Uterus (tissue), 4 donors: ENCODE data around the gene UBE2E1. TPM values are rescaled to one million over a fixed set of nuclear protein-coding genes. Genes with fewer than 3 reads are reported as not detected.

Experiments used
- DNase-seq, 2 donors: peaks; one replicate each; pipeline ENCODE4 v3.0.0-alpha.2; 2019 to 2020
- H3K27ac ChIP-seq, 2 donors: fragments of 200-600 bp; sonication (generic); 1 replicate in 1 of 2; 2 replicates in 1 of 2; pipeline ENCODE4 v1.5.1; 2016 to 2018
- H3K27me3 ChIP-seq, 2 donors: fragments of 200-600 bp; sonication (generic); one replicate each; pipeline ENCODE4 v1.5.1; 2018 to 2019; ENCODE audit warnings: control low read depth in 1 of 2
- H3K36me3 ChIP-seq, 2 donors: fragments of 200-600 bp; sonication (generic); one replicate each; pipeline ENCODE4 v1.5.1; 2019; ENCODE audit warnings: control low read depth in 1 of 2
- H3K4me1 ChIP-seq, 2 donors: fragments of 200-600 bp; sonication (generic); one replicate each; pipeline ENCODE4 v1.5.1; 2018 to 2019; ENCODE audit warnings: control low read depth in 1 of 2
- H3K4me3 ChIP-seq, 2 donors: fragments of 200-600 bp; sonication (generic); 1 replicate in 1 of 2; 2 replicates in 1 of 2; pipeline ENCODE4 v1.5.1; 2018 to 2019; ENCODE audit warnings: mild to moderate bottlenecking in 1 of 2
- H3K9me3 ChIP-seq, 2 donors: fragments of 200-600 bp; sonication (generic); one replicate each; pipeline ENCODE4 v1.5.1; 2019; ENCODE audit warnings: control low read depth in 1 of 2
- POLR2A ChIP-seq, 2 donors: fragments of 450-650 bp; IDR thresholded peaks; one replicate each; pipeline ENCODE4 v1.6.1; 2016; ENCODE audit warnings: antibody characterized with exemption in 2 of 2, mild to moderate bottlenecking in 1 of 2, moderate library complexity in 1 of 2
- intact Hi-C: fragments of 100-400 bp; cut with DNase I; formaldehyde crosslinking; loops from one replicate; pipeline ENCODE4 v1.15.1; 2023; ENCODE audit warnings: low total_unique reads
- total RNA-seq, 4 donors: library from RNA; depleted of rRNA in 3 of 4; stranded (reverse); fragments of >200 nt in 3 of 4; gene quantifications; one replicate each; pipeline versions ENCODE4 v1.1.0 to v1.2.4, GENCODE V29; 2014 to 2023
- TF ChIP-seq, protein P1 (sequence below), 4 experiments: fragments of 200-600 bp in 2 of 4; fragments of 450-650 bp in 2 of 4; sonication (generic) in 2 of 4; IDR thresholded peaks; one replicate each; pipeline ENCODE4 v1.5.1; 2016 to 2019; ENCODE audit warnings: antibody characterized with exemption in 4 of 4, mild to moderate bottlenecking in 2 of 4, moderate library complexity in 1 of 4
- donor health status: DM: yes; HTN: yes; CAD: no.

The UBE2E1 gene
- total RNA-seq, 4 donors from 2014 or later, result 67.9 to 158 (median 95.7) TPM

DNA sequence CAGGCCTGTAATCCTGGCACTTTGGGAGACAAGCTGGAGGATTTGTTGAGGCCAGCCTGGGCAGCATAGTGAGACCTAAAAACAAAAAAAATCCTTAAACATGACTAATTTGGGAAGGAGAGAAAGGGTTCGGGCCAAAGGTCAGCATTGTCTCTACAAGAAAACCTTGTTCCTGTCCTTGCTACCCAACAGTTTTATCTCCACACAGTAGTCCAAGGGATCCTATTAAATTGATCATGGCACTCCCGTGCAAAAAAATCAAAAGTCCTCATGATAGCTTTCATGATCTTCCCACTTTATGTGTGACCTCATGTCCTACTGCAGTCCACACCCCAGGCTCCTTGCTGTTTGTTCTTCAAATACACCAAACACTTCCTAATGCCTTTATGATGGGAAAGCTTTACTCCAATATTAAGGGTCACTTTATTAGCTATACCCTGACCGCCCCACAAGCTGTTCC lies 115.3 kb downstream of the UBE2E1 start:
- DNase-seq, result no peak
- Histone ChIP-seq H3K4me1 (peaks cover 0 to 4% of the 10 kb centered on the region in 2 donors), H3K9me3 (no peaks in the 10 kb centered on the region), H3K4me3 (no peak overlapping the region), H3K27me3 (no peaks in the 10 kb centered on the region), H3K27ac (no peak overlapping the region), H3K36me3 (no peaks in the 10 kb centered on the region)
- intact Hi-C loops, result no loop called here
- TF ChIP-seq, protein P1, sequence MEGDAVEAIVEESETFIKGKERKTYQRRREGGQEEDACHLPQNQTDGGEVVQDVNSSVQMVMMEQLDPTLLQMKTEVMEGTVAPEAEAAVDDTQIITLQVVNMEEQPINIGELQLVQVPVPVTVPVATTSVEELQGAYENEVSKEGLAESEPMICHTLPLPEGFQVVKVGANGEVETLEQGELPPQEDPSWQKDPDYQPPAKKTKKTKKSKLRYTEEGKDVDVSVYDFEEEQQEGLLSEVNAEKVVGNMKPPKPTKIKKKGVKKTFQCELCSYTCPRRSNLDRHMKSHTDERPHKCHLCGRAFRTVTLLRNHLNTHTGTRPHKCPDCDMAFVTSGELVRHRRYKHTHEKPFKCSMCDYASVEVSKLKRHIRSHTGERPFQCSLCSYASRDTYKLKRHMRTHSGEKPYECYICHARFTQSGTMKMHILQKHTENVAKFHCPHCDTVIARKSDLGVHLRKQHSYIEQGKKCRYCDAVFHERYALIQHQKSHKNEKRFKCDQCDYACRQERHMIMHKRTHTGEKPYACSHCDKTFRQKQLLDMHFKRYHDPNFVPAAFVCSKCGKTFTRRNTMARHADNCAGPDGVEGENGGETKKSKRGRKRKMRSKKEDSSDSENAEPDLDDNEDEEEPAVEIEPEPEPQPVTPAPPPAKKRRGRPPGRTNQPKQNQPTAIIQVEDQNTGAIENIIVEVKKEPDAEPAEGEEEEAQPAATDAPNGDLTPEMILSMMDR (IDR thresholded peaks at IDR 0.05), result no peak
- no peak for TF ChIP-seq POLR2A (IDR thresholded peaks at IDR 0.05)

DNA sequence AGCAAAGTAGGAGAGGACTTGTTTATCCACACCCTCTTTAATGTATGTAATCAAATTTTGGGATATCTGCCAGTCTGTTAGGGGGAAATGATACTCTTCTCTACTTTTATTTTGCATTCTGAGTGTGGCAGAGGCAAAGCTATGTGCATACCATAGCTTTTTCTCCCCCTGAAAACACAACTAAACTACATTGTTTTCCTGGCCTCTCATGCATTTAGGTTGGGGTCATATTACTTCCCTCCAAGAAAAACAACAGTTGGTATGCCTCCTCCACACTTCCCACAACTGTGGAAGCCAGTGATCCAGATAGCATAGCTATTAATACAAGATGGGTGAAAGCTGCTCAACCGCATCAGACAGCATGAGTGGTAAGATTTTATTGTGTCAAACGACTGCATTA lies 118.0 kb downstream of the UBE2E1 start:
- peaks cover 0 to under 1% of the 10 kb centered on the region in 2 donors for H3K4me1 ChIP-seq
- intact Hi-C loops, result no loop called here
- H3K36me3 ChIP-seq, result no peaks in the 10 kb centered on the region
- no peak overlapping the region for H3K27ac ChIP-seq
- DNase-seq, result no peak
- H3K27me3 ChIP-seq, result no peaks in the 10 kb centered on the region
- no peaks in the 10 kb centered on the region for H3K9me3 ChIP-seq
- TF ChIP-seq POLR2A (IDR thresholded peaks at IDR 0.05), result no peak
- TF ChIP-seq, protein P1 (IDR thresholded peaks at IDR 0.05), result no peak
- no peak overlapping the region for H3K4me3 ChIP-seq

DNA sequence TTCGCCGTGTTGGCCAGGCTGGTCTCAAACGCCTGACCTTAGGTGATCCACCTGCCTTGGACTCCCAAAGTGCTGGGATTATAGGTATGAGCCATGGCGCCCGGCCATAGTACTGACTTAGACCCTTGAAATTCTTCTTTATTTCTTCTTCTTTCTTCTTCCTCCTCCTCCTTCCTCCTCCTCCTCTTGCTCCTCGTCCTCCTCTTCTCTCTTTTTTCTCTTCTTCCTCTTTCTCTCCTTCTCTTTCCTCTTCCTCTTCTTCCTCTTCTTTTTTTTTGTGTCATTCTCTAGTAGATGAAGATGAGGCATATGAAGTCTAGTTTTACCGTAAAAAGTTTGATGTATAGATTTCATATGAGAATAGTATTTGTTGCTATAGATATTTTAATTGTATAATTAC lies 120.5 kb downstream of the UBE2E1 start:
- H3K4me1 ChIP-seq, result no peaks in the 10 kb centered on the region
- TF ChIP-seq, protein P1 (IDR thresholded peaks at IDR 0.05), result no peak
- TF ChIP-seq POLR2A (IDR thresholded peaks at IDR 0.05), result no peak
- H3K4me3 ChIP-seq, result no peak overlapping the region
- no peaks in the 10 kb centered on the region for H3K27me3 ChIP-seq
- no peak overlapping the region for H3K27ac ChIP-seq
- H3K9me3 ChIP-seq, result no peaks in the 10 kb centered on the region
- no peaks in the 10 kb centered on the region for H3K36me3 ChIP-seq
- intact Hi-C loops, result no loop called here
- DNase-seq, result no peak

DNA sequence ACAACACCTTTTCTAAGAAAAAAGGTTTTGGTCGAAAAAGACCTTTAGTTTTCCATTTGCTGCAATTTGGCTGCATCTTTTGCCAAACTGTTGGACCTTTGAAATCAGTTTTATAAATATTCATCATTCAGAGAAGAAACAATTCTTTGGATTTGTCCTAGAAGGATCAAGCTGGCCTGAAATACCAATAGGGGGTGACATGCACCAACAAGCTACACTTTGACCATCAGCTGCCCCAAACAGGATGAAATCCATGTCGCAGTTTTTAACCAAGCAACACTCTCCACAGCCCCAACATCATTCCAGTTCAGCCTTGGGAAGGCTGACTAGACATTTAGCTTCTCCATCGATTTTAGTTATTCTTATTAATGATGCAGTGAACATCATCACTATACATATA lies 121.0 kb downstream of the UBE2E1 start:
- no peaks in the 10 kb centered on the region for H3K9me3 ChIP-seq
- intact Hi-C loops, result no loop called here
- H3K27ac ChIP-seq, result no peak overlapping the region
- H3K36me3 ChIP-seq, result no peaks in the 10 kb centered on the region
- no peaks in the 10 kb centered on the region for H3K27me3 ChIP-seq
- no peaks in the 10 kb centered on the region for H3K4me1 ChIP-seq
- DNase-seq, result no peak
- no peak for TF ChIP-seq POLR2A (IDR thresholded peaks at IDR 0.05)
- TF ChIP-seq, protein P1 (IDR thresholded peaks at IDR 0.05), result no peak
- H3K4me3 ChIP-seq, result no peak overlapping the region

DNA sequence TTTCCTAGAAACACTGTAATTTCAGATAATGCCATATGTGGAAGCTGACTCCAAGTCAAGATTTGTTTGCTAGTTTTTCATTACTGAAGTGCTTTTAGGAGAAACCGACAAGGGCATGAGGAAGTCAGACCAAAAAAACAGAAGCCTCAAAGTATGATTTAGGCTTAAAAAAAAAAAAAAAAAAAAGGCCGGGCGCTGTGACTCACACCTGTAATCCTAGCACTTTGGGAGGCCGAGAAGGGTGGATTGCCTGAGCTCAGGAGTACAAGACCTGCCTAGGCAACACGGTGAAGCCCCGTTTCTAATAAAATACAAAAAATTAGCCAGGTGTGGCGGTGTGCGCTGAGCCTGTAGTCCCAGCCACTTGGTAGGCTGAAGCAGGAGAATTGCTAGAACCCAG lies 122.8 kb downstream of the UBE2E1 start:
- Histone ChIP-seq H3K9me3 (no peaks in the 10 kb centered on the region), H3K36me3 (no peaks in the 10 kb centered on the region), H3K4me1 (no peaks in the 10 kb centered on the region), H3K4me3 (no peak overlapping the region), H3K27me3 (no peaks in the 10 kb centered on the region), H3K27ac (no peak overlapping the region)
- intact Hi-C loops, result no loop called here
- TF ChIP-seq, protein P1 (IDR thresholded peaks at IDR 0.05), result no peak
- TF ChIP-seq POLR2A (IDR thresholded peaks at IDR 0.05), result no peak
- DNase-seq, result no peak
